Measurements from ENCODE around the gene RAB14. TPM values are rescaled to one million over a fixed set of nuclear protein-coding genes. Genes with fewer than 3 reads are reported as not detected.

RAB14 gene
- total and polyA plus RNA-seq, 2 donors (not counting 1 experiment from before 2014, with no cell fraction given) = 29.1 to 46.6 TPM

DNA sequence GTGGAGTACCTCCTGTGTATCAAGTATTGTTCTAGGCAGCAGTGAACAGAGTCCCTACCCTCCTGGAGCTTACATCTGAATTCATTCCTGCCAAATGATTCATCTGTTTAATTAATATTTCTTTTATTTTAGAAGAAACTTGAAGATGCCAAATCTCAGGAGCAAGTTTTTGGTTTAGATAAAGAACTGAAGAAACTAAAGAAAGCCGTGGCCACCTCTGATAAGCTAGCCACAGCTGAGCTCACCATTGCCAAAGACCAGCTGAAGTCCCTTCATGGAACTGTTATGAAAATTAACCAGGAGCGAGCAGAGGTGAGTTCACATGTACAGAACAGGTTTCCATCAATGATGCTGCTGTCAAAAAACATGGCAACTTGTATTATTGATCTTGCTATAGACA is 57.9 kb downstream of the RAB14 start:
- no peak overlapping the region for H3K4me3 ChIP-seq (replicated peaks in 1 of 4; ENCODE audit: control extremely low read depth in 1 of 4, insufficient read depth in 1 of 4, low read depth in 3 of 4, low read length in 4 of 4)
- H3K4me1 ChIP-seq (ENCODE audit: control insufficient read depth, extremely low read depth, insufficient read depth, low read length) = no peaks in the 10 kb centered on the region
- H4K20me1 ChIP-seq (ENCODE audit: control insufficient read depth, extremely low read depth, insufficient read depth, low read length) = no peaks in the 10 kb centered on the region
- no peak for DNase-seq (ENCODE audit: low read depth in 2 of 2)
- H3K36me3 ChIP-seq (ENCODE audit: control insufficient read depth, insufficient read depth, low read length) = peaks cover 5% of the 10 kb centered on the region
- no peak overlapping the region for H2AFZ ChIP-seq (ENCODE audit: low read length)
- H3K27ac ChIP-seq (ENCODE audit: insufficient read depth, low read length) = no peak overlapping the region
- TF ChIP-seq EZH2 (IDR thresholded peaks at IDR 0.05; ENCODE audit: low read length, missing control alignments) = no peak
- TF ChIP-seq, protein P1, sequence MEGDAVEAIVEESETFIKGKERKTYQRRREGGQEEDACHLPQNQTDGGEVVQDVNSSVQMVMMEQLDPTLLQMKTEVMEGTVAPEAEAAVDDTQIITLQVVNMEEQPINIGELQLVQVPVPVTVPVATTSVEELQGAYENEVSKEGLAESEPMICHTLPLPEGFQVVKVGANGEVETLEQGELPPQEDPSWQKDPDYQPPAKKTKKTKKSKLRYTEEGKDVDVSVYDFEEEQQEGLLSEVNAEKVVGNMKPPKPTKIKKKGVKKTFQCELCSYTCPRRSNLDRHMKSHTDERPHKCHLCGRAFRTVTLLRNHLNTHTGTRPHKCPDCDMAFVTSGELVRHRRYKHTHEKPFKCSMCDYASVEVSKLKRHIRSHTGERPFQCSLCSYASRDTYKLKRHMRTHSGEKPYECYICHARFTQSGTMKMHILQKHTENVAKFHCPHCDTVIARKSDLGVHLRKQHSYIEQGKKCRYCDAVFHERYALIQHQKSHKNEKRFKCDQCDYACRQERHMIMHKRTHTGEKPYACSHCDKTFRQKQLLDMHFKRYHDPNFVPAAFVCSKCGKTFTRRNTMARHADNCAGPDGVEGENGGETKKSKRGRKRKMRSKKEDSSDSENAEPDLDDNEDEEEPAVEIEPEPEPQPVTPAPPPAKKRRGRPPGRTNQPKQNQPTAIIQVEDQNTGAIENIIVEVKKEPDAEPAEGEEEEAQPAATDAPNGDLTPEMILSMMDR (conservative IDR thresholded peaks at IDR 0.05 in 1 of 2, IDR thresholded peaks at IDR 0.05 in 1 of 2; ENCODE audit: low read depth in 1 of 2, low read length in 2 of 2) = no peak
- no peak overlapping the region for H3K4me2 ChIP-seq (ENCODE audit: extremely low read depth, insufficient read depth, low read length)
- H3K79me2 ChIP-seq (ENCODE audit: control insufficient read depth, insufficient read depth, low read length) = no peaks in the 10 kb centered on the region
- no peaks in the 10 kb centered on the region for H3K9me3 ChIP-seq (ENCODE audit: control insufficient read depth, insufficient read depth, low read depth, low read length)
- H3K27me3 ChIP-seq (ENCODE audit: control insufficient read depth, insufficient read depth, low read length) = no peaks in the 10 kb centered on the region
- H3K9ac ChIP-seq (ENCODE audit: insufficient read depth, low read length) = no peak overlapping the region

DNA sequence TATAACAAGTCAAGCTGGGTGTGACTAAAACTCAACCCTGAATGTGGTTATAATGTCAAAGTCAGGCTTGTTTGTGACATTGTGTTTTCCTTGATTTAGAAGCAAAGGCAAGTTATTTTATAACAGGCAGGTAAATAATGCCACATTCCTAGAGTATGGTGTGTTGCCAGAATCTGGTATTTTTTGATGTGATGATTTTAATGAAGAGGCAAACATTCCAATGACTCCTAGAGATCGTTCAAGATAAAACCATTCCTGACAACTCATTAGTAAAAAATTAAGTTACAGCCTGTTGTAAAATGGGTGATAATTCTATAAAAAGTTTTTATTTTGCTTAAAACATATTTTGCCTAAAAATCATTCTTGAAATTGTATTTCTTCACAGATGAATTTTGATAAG is 60.0 kb downstream of the RAB14 start:
- TF ChIP-seq EZH2 (IDR thresholded peaks at IDR 0.05; ENCODE audit: low read length, missing control alignments) = no peak
- TF ChIP-seq, protein P1 (conservative IDR thresholded peaks at IDR 0.05 in 1 of 2, IDR thresholded peaks at IDR 0.05 in 1 of 2; ENCODE audit: low read depth in 1 of 2, low read length in 2 of 2) = no peak
- H3K36me3 ChIP-seq (ENCODE audit: control insufficient read depth, insufficient read depth, low read length) = peaks cover 5% of the 10 kb centered on the region

DNA sequence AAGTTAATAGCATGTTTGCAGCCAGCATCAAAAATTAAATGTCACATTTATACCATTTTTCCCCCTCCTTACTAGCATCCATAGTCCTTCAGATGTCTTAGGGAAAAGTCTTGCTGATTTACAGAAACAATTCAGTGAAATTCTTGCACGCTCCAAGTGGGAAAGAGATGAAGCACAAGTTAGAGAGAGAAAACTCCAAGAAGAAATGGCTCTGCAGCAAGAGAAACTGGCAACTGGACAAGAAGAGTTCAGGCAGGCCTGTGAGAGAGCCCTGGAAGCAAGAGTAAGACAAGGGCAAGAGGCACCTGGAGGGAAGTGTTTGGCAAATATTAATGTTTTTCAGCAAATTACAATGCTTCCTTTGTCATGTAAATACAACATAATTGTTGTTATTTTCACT is 60.4 kb downstream of the RAB14 start:
- H3K27ac ChIP-seq (ENCODE audit: insufficient read depth, low read length) = no peak overlapping the region
- no peak overlapping the region for H3K9ac ChIP-seq (ENCODE audit: insufficient read depth, low read length)
- TF ChIP-seq, protein P1 (conservative IDR thresholded peaks at IDR 0.05 in 1 of 2, IDR thresholded peaks at IDR 0.05 in 1 of 2; ENCODE audit: low read depth in 1 of 2, low read length in 2 of 2) = no peak
- no peak for TF ChIP-seq EZH2 (IDR thresholded peaks at IDR 0.05; ENCODE audit: low read length, missing control alignments)
- no peaks in the 10 kb centered on the region for H3K27me3 ChIP-seq (ENCODE audit: control insufficient read depth, insufficient read depth, low read length)
- H3K4me1 ChIP-seq (ENCODE audit: control insufficient read depth, extremely low read depth, insufficient read depth, low read length) = no peaks in the 10 kb centered on the region
- H3K4me2 ChIP-seq (ENCODE audit: extremely low read depth, insufficient read depth, low read length) = no peak overlapping the region
- H3K9me3 ChIP-seq (ENCODE audit: control insufficient read depth, insufficient read depth, low read depth, low read length) = no peaks in the 10 kb centered on the region
- no peaks in the 10 kb centered on the region for H4K20me1 ChIP-seq (ENCODE audit: control insufficient read depth, extremely low read depth, insufficient read depth, low read length)
- no peaks in the 10 kb centered on the region for H3K79me2 ChIP-seq (ENCODE audit: control insufficient read depth, insufficient read depth, low read length)
- no peak overlapping the region for H2AFZ ChIP-seq (ENCODE audit: low read length)
- DNase-seq (ENCODE audit: low read depth in 2 of 2) = no peak
- no peak overlapping the region for H3K4me3 ChIP-seq (replicated peaks in 1 of 4; ENCODE audit: control extremely low read depth in 1 of 4, insufficient read depth in 1 of 4, low read depth in 3 of 4, low read length in 4 of 4)
- H3K36me3 ChIP-seq (ENCODE audit: control insufficient read depth, insufficient read depth, low read length) = peaks cover 5% of the 10 kb centered on the region

More for the DNA sequence above, 60.0 kb downstream of the RAB14 start:
- Histone ChIP-seq H2AFZ (ENCODE audit: low read length) (no peak overlapping the region), H3K27me3 (ENCODE audit: control insufficient read depth, insufficient read depth, low read length) (no peaks in the 10 kb centered on the region), H4K20me1 (ENCODE audit: control insufficient read depth, extremely low read depth, insufficient read depth, low read length) (no peaks in the 10 kb centered on the region), H3K4me3 (replicated peaks in 1 of 4; ENCODE audit: control extremely low read depth in 1 of 4, insufficient read depth in 1 of 4, low read depth in 3 of 4, low read length in 4 of 4) (no peak overlapping the region), H3K27ac (ENCODE audit: insufficient read depth, low read length) (no peak overlapping the region), H3K9me3 (ENCODE audit: control insufficient read depth, insufficient read depth, low read depth, low read length) (no peaks in the 10 kb centered on the region), H3K4me1 (ENCODE audit: control insufficient read depth, extremely low read depth, insufficient read depth, low read length) (no peaks in the 10 kb centered on the region), H3K9ac (ENCODE audit: insufficient read depth, low read length) (no peak overlapping the region), H3K79me2 (ENCODE audit: control insufficient read depth, insufficient read depth, low read length) (no peaks in the 10 kb centered on the region), H3K4me2 (ENCODE audit: extremely low read depth, insufficient read depth, low read length) (no peak overlapping the region)
- DNase-seq (ENCODE audit: low read depth in 2 of 2) = no peak
